ENCODE results near the gene NUB1.

DNA sequence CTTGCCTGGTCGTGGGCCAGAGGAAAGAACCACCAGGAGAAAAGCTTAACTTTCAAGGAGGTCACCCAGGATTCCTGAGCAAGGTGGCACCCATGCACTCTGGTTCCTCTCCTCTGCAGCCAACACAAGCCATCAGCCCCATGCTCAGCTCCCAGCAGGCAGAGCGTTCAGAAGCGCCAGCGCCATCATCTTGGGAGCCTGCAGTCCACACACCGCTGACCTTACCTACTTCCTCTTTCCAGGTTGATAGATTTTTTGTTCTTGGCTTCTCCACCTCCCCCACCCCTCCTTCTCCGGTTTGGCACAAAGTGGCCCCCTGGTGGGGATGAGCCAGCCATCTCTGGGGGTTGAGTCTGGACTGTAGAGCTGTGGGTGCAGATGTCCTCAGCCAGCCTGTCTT, 69.9 kb downstream of the NUB1 start:
- TF ChIP-seq, protein P1, sequence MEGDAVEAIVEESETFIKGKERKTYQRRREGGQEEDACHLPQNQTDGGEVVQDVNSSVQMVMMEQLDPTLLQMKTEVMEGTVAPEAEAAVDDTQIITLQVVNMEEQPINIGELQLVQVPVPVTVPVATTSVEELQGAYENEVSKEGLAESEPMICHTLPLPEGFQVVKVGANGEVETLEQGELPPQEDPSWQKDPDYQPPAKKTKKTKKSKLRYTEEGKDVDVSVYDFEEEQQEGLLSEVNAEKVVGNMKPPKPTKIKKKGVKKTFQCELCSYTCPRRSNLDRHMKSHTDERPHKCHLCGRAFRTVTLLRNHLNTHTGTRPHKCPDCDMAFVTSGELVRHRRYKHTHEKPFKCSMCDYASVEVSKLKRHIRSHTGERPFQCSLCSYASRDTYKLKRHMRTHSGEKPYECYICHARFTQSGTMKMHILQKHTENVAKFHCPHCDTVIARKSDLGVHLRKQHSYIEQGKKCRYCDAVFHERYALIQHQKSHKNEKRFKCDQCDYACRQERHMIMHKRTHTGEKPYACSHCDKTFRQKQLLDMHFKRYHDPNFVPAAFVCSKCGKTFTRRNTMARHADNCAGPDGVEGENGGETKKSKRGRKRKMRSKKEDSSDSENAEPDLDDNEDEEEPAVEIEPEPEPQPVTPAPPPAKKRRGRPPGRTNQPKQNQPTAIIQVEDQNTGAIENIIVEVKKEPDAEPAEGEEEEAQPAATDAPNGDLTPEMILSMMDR (IDR thresholded peaks at IDR 0.05) = no peak
- TF ChIP-seq POLR2A (IDR thresholded peaks at IDR 0.05) = no peak
